GM18858 (cell line): ENCODE results near the gene CPLX1.

Experiments
- ATAC-seq: cut with Tn5 transposase; IDR thresholded peaks from one replicate; pipeline ENCODE4 v1.9.1; 2021; ENCODE audit not compliant: unreplicated experiment

Gene CPLX1

GRCh38 chr4:833731-834367 is 7.9 kb upstream of the CPLX1 start:
- no peak for ATAC-seq

GRCh38 chr4:833156-833555 is 7.2 kb upstream of the CPLX1 start:
- no peak for ATAC-seq

GRCh38 chr4:832536-832935 is 6.6 kb upstream of the CPLX1 start:
- no peak for ATAC-seq

GRCh38 chr4:832108-832507 is 6.2 kb upstream of the CPLX1 start:
- no peak for ATAC-seq

DNA sequence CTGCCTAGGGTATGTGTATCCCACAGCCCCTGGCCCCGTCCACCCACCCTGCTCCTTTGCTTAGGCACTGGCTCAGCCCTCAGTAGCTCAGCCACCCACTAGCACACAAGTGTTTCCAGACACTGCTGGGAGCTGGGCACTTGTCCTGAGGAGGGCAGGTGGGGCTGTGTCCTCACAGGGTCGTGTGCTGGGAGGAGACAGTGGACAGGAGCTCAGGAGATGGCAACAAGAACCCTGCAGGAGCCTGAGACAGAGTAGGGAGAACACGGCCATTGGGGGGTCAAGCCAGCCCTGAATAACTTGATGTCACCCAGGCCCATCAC is 5.5 kb upstream of the CPLX1 start:
- ATAC-seq = no peak

- ATAC-seq = no peak
These were observed 4.9 kb upstream of the CPLX1 start for GRCh38 chr4:830601-831482.

DNA sequence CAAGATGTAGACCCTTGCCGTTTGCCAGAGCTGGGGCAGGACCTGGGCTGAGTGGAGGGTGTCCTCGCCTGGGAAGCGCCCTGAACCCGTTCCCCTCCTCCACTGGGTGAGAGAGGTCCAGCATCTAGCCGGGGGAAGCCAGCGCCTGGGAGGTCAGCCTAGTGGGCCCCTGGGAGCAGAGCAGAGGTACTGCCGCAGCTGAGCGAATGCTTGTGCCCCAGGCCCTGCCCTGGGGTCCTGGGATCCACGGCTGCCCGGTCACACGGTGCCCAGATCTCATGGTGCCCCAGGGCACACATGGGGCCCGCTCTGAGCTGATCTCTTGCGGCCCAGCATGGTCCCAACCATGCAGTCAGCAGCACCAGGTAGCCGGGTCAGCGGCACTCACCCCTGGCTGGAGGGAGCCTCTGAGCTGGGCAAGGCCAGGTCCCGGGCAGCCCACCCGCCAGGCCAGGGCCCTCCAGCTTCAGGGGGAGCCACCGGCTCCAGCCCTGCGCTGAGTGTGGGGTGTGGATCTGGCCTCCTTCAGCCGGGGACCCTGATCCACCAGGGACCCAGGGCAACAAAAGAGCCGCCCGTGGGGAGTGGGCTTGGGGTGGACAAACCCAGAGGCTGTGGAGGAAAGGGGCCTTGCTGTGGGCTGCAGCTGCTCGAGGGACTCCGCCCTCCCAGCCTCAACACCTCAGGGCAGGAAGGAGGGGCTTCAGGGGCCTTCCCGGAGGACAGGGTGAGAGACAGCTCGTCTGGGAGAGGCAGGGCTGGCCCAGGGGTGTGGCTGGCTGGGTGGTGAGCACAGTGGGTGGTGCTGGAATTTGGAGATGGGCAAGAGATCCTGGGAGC is 4.1 kb upstream of the CPLX1 start:
- no peak for ATAC-seq

DNA sequence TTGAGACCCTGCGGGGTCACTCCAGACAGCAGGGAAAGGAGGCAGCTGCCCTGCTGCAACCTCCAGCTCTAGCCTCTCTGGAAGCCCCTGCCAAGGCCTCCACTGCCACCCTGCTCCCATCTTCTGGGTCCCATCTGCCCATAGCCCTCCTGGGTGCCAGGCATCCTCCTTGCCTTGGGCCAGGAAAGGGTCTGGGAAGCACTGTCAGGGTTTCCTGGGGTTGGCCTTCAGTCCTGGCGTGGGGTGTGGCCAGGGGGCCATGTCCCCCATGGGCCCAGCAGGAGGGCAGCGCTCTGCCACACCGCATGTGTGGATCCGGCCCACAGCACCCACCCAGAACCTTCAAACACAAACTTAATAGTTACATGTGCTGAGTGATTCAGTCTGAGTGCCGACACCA is 3.4 kb upstream of the CPLX1 start:
- no peak for ATAC-seq

DNA sequence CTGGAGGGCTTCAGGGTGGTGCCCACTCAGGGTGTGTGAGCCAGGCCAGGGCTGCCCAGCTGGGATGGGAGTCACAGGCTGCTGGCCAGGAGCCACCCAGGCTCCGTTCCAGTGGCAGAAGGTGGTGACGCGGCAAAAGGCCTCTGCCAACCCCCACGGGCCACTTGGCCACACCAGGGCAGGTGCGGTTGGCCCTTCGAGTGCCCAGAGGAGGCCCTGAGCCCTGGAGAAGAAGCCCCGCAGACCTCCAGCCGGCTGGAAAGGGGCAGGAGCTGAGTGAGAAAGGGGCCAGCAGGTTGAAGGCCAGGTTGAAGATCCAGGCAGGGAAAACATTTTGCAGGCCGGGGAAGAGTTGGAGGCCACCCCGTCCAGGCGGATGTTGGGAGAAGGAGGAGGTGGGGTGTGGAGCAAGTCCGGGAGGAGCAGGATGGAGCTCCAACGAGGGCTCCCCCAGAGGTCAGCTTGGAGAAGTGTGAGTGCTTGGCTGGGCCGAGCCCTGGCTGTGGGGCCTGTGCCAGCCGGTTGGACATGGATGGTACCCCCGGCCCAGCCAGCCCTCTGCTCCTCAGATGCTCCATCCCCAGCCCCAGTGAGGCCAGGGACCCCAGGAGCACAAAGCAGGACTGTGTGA is 2.8 kb upstream of the CPLX1 start:
- ATAC-seq = no peak

DNA sequence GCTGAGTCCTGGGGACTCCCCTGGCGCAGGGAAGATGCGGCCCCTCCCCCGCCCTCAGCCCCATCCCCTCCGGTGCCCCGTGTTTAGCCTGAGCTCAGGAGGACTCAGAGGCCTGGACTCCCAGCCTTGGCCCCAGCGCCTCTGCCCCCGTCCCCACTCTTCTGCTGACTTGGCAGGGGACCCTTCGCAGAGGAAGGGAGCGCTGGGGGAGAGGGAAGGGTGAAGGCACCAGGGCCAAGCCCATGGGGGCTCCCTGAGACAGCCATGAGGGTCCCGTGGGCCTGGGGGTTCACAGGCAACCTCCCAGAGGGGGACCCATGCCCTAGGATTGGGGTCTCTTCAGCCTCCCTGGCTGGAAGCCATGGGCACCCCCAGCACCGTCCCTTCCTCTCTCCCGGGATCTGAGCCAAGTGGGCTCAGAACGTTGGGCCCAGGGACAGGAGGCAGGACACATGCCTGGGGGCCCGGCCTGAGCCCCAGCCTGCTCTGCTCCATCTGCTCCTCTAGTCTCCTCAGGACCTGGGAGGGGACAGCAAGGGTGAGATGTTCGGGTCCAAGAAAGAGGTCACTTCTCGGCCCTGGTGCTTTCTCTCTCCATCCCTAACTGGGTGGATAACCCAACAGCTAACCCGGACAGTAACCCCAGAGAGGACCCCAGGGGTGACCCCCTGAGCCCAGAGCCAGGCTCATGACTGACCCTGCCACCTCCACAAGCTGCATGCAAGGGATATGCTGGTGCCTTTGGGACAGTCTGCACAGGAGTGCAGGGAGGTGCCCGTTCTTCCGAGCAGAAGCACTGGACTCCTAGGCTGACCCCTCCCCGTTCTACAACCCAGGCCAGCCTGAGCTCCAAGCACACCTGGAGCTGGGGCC is 1.5 kb upstream of the CPLX1 start:
- ATAC-seq = no peak

DNA sequence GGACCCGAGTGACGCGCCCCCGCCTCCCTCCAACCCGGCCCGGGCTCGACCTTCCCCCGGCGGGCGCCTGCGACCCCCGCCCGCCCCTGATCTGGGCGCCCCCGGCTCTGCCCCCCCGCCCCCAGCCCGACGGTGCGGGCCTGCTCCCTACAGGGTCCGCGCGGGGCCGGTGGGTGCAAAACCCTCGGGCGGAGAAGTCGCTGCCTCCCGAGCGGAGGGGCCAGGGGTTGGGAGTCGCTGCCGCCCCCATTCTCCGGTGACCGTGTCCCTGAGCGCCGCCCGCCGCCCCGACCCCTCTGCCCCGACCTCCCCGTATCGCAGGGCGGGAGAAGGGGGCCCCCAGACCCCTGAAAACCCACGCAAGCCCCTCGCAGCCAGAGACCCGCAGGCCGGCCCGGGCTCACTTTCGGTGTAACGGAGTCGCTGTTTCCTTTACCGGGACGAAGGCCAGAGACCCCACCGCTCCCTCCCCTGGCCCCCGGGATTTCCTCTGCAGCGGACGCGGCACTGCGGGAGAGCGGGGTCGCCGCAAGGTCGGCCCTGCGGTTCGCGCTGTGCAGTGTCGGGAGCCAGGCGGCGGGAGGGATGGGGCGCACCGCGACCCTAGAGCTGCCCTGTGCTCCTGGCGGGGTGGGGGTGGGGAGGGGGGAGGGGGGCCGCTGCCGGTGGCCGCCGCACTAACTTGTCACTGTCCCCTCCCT is 729 bp upstream of the CPLX1 start:
- no peak for ATAC-seq

DNA sequence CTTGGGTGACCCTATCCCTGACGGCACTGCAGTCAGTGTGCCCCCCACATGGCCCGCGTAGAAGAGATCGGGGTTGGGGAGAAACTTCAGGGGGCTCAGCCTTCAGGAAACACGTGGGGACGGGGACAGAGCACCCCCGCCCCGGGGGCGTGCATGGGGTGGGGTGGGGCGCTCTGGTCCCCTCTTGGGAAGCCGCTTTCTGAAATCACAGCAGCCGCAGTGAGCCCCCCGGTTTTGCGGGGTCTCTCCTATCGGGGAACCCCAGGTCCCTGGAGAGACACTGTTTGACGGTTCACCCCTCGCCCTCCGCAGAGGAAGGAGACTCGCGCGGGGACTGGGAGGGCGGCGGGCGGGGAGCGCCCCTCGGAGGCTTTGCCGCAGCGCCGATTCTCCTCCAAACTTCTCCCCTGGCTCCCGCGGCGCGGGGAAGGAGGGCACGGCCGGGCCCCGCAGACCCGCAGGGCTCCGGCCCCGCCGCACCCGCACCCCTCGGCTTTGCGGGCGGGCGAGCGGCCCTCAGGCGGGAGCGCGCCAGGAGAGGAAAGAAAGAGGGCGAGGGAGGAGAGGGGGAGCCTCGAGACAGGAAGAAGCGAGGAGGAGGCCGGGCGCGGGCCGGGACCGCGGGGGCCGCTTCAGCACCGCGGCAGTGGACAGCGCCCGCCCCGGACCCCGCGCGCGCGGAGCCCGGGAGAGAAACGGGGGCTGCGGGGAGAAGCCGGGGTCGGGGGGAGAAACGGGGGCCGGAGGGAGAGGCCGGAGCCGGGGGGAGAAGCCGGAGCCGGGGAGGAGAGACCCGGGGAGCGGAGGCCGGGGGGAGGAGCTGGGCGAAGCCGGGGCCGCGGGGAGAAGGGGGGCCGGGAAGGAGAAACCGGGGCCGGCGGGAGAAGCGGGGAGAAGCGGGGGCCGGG is 612 bp downstream of the CPLX1 start:
- no peak for ATAC-seq

GRCh38 chr4:824461-825062 is 1.4 kb downstream of the CPLX1 start:
- no peak for ATAC-seq

DNA sequence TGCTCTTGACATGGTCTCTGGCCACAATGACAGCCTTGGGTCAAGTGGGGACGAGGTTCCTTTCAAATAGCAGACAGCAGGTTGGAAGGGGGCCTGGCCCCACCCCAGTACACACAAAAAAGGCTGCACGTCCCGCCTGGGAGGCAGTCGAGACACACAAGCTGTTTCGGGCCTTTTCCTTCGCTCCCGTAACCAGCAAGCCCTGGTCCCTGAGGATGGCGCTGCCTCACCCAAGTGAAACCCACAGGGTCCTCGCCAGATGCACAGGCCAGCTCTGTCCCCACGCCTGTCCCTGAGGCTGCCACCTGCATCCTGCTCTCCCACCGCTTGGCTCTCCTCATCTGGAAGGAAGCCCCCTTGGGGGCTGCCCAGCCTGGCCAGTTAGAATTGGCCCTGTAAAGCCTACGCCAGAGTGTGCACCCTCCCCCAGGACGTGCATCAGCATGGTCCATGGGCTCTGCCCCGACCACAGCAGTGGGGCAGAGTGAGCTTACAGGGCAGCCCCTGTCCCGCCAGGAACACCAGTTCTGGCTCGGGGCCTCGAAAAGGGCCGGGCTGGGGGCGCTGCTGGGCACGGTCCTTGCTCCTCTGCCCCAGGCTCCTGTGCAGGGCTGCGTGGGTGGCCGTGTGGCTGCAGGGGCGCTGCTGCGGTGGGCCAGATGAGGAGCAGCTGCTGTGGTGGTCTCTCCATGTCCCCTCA is 2.0 kb downstream of the CPLX1 start:
- ATAC-seq = no peak

DNA sequence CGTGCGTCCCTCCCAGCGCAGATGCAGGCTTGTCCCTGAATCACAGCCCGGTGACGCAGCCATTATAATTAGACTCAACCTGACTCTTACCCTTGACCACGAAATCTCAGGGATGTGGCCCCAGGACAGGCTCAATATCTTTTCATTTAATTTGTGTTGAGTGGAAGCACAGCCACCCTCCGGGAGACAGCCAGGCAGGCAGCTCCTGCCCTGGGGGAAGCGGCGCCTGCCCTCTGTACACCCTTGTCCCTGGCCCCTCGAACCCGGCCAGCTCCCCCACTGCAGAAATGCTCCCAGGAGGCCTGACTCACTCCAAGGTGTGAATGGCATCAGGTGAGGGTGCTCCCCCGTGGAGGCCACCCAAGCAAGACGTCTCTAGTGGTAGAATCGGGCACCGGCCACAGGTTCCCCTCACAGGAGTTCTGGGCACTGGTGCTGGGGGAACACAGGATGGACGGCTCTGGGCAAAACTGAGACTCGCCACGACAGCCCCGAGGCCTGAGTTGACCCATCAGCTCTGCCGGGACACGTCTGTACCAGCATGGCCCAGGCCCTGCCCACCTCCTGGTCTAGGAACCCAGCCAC is 2.7 kb downstream of the CPLX1 start:
- no peak for ATAC-seq

DNA sequence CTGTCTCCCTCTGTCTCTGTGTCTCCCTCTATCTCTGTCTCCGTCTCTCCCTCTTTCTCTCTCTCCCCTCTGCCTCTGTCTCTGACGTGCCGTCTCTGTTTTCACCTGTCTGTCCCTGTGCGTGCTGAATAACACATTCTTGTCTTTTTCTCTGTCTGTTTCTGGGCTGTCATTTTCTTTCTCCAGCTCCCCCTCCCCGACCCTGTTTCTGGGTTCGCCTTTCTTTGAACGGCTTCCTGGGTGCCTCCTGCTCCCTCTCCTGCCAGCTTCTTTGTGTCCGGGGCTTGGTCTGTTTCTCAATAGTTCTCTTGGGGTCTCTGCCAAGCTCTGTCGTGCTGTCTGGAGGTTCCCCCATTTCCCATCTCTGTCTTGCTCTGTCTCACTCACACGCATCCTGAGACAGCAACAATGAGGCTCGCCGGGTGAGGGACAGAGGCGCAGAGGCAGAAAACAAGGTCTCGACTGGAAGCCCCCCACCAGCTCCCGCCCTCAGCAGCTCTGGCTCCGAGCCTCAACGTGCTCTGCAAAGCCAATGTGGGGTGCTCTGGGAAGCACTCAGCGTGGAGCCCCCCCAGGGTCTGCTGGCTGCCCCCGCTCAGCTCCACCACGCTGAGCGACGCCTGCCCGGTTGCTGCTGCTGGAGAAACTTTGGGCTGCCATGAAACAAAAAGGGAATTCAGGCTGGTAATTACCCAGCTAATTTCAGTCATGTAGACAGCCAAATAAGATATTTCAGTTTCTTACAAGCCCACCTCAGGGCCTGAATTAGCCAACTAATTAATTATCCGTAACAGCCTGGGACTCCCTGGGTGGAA is 3.4 kb downstream of the CPLX1 start:
- no peak for ATAC-seq

GRCh38 chr4:821631-822030 is 4.3 kb downstream of the CPLX1 start:
- ATAC-seq = no peak
